Lung (tissue), 12 donors: ENCODE results near the gene CAMK2N1. TPM values are rescaled to one million over a fixed set of nuclear protein-coding genes. Genes with fewer than 3 reads are reported as not detected.

Experiments used
- ATAC-seq: fragments of 200-7000 bp; cut with Tn5 transposase; one replicate; pipeline ENCODE4 v1.9.1; 2020; ENCODE audit warnings: moderate number of reproducible peaks; ENCODE audit not compliant: insufficient read depth, low FRiP score
- DNase-seq, 3 donors: peaks; one replicate each; pipeline ENCODE4 v3.0.0-alpha.2; 2013 to 2017
- H3K27ac ChIP-seq, 2 donors: one replicate each; pipeline ENCODE4 v1.5.1; 2013; ENCODE audit warnings: mild to moderate bottlenecking in 2 of 2, moderate library complexity in 2 of 2, control low read depth in 1 of 2, inconsistent platforms in 1 of 2, low read depth in 1 of 2, low read length in 1 of 2
- H3K27me3 ChIP-seq, 3 donors: one replicate each; pipeline ENCODE4 v1.5.1; 2013; ENCODE audit warnings: low read length in 2 of 3; ENCODE audit not compliant: control insufficient read depth in 3 of 3, insufficient read depth in 3 of 3
- H3K36me3 ChIP-seq, 4 donors: one replicate each; pipeline ENCODE4 v1.5.1; 2013; ENCODE audit warnings: low read length in 4 of 4, mild to moderate bottlenecking in 1 of 4, moderate library complexity in 1 of 4; ENCODE audit not compliant: control insufficient read depth in 4 of 4, insufficient read depth in 4 of 4
- H3K4me1 ChIP-seq, 5 donors: one replicate each; pipeline ENCODE4 v1.5.1; 2013; ENCODE audit warnings: low read length in 5 of 5, mild to moderate bottlenecking in 2 of 5, moderate library complexity in 1 of 5; ENCODE audit not compliant: control insufficient read depth in 5 of 5, insufficient read depth in 5 of 5
- H3K4me3 ChIP-seq: one replicate; pipeline ENCODE4 v1.5.1; 2013; ENCODE audit warnings: mild to moderate bottlenecking, control low read depth, moderate library complexity
- H3K9ac ChIP-seq, 2 donors: one replicate each; pipeline ENCODE4 v1.5.1; 2013; ENCODE audit warnings: low read length in 2 of 2, control low read depth in 1 of 2; ENCODE audit not compliant: insufficient read depth in 1 of 2
- H3K9me3 ChIP-seq, 4 donors: one replicate each; pipeline ENCODE4 v1.5.1; 2013; ENCODE audit warnings: low read length in 3 of 4, mild to moderate bottlenecking in 1 of 4, moderate library complexity in 1 of 4; ENCODE audit not compliant: control insufficient read depth in 4 of 4, insufficient read depth in 3 of 4
- CTCF ChIP-seq: IDR thresholded peaks from 2 replicates; pipeline ENCODE4 v1.5.1; 2012; ENCODE audit warnings: mild to moderate bottlenecking; ENCODE audit errors: control extremely low read depth, extremely low read depth
- WGBS, 2 donors: extraction: QIAGEN DNeasy Blood & Tissue Kit; methylation state at CpG; one replicate each; pipeline ENCODE4 v1.1.7; 2013; 5-methylcytosine and 5-hydroxymethylcytosine counted together
- polyA plus RNA-seq, 2 donors: library from polyadenylated mRNA; stranded (reverse); fragments of 200-250 nt; gene quantifications; one replicate each; pipeline ENCODE4 v1.2.1, GENCODE V29; 2013
- total RNA-seq, 2 donors: library from RNA; depleted of rRNA in 1 of 2; stranded (reverse); fragments of >200 nt in 1 of 2; gene quantifications; one replicate each; pipeline ENCODE4 v1.2.1, GENCODE V29; 2014 to 2021
- donor health status: control.
- donor health status: control.
- donor health status: Bipolar disorder and iron deficiency.
- donor health status: healthy.
- donor health status: DM: yes; HTN: yes; CAD: no.

CAMK2N1 gene
- total and polyA plus RNA-seq, 4 donors = 6.5 to 44.3 (median 28.3) TPM

- H3K27me3 ChIP-seq = peaks cover 0 to 31% (median 7%) of the 10 kb centered on the region in 3 donors
Measured at GRCh38 chr1:20449735-20450311, 36.2 kb downstream of the CAMK2N1 start.

GRCh38 chr1:20448671-20449071 lies 37.3 kb downstream of the CAMK2N1 start:
- 24 to 43% methylated on average over 9 of the region's 9 CpGs for WGBS, 2 donors
- no peak overlapping the region for H3K27ac ChIP-seq
- H3K4me3 ChIP-seq = no peak overlapping the region
- H3K9ac ChIP-seq = no peak overlapping the region
- no peaks in the 10 kb centered on the region for H3K36me3 ChIP-seq
- no peak for ATAC-seq
- no peak for DNase-seq
- H3K9me3 ChIP-seq = no peaks in the 10 kb centered on the region
- H3K4me1 ChIP-seq = no peaks in the 10 kb centered on the region
- no peak for TF ChIP-seq CTCF
- peaks cover 0 to 25% (median 7%) of the 10 kb centered on the region in 3 donors for H3K27me3 ChIP-seq

More at GRCh38 chr1:20449735-20450311, 36.2 kb downstream of the CAMK2N1 start:
- ATAC-seq (no peak), DNase-seq (no peak)
- no peak overlapping the region for H3K27ac ChIP-seq
- TF ChIP-seq CTCF = no peak
- H3K36me3 ChIP-seq = no peaks in the 10 kb centered on the region
- 73 to 75% methylated on average over 4 of the region's 4 CpGs for WGBS, 2 donors
- H3K9ac ChIP-seq = no peak overlapping the region
- H3K4me1 ChIP-seq = no peaks in the 10 kb centered on the region
- H3K4me3 ChIP-seq = no peak overlapping the region
- H3K9me3 ChIP-seq = peaks cover 0 to 4% (median 0%) of the 10 kb centered on the region in 4 donors

GRCh38 chr1:20447794-20448193 lies 38.2 kb downstream of the CAMK2N1 start:
- TF ChIP-seq CTCF = no peak
- H3K9ac ChIP-seq = no peak overlapping the region
- ATAC-seq = no peak
- H3K4me1 ChIP-seq = no peaks in the 10 kb centered on the region
- no peak for DNase-seq
- 92 to 97% methylated on average over 7 of the region's 7 CpGs for WGBS, 2 donors
- no peak overlapping the region for H3K4me3 ChIP-seq
- no peak overlapping the region for H3K27ac ChIP-seq
- H3K9me3 ChIP-seq = no peaks in the 10 kb centered on the region
- no peaks in the 10 kb centered on the region for H3K36me3 ChIP-seq
- peaks cover 0 to 25% (median 7%) of the 10 kb centered on the region in 3 donors for H3K27me3 ChIP-seq

GRCh38 chr1:20446796-20447195 lies 39.2 kb downstream of the CAMK2N1 start:
- H3K9me3 ChIP-seq = no peaks in the 10 kb centered on the region
- ATAC-seq (no peak), DNase-seq (no peak)
- H3K9ac ChIP-seq = no peak overlapping the region
- peaks cover 0 to 22% (median 7%) of the 10 kb centered on the region in 3 donors for H3K27me3 ChIP-seq
- WGBS, 2 donors = 74 to 82% methylated on average over 7 of the region's 7 CpGs
- H3K4me1 ChIP-seq = no peaks in the 10 kb centered on the region
- no peak overlapping the region for H3K27ac ChIP-seq
- no peak for TF ChIP-seq CTCF
- no peak overlapping the region for H3K4me3 ChIP-seq
- H3K36me3 ChIP-seq = no peaks in the 10 kb centered on the region
